Ishikawa (cell line): ENCODE data around the gene USP11.

Experiments used
- CEBPB ChIP-seq: IDR thresholded peaks from 2 replicates; pipeline ENCODE4 v1.6.1; 2012
- CREB1 ChIP-seq: IDR thresholded peaks from 2 replicates; pipeline ENCODE4 v1.6.1; 2012; ENCODE audit warnings: low read depth
- EGR1 ChIP-seq: IDR thresholded peaks from 2 replicates; pipeline ENCODE4 v1.6.1; 2012
- EP300 ChIP-seq: IDR thresholded peaks from 2 replicates; pipeline ENCODE4 v1.6.1; 2012; ENCODE audit warnings: borderline replicate concordance
- FOXM1 ChIP-seq: IDR thresholded peaks from 2 replicates; pipeline ENCODE4 v1.6.1; 2012; ENCODE audit warnings: low read depth, borderline replicate concordance
- NFIC ChIP-seq: IDR thresholded peaks from 2 replicates; pipeline ENCODE4 v1.6.1; 2012
- TAF1 ChIP-seq: IDR thresholded peaks from 2 replicates; pipeline ENCODE4 v1.6.1; 2012; ENCODE audit warnings: low read depth, mild to moderate bottlenecking
- TCF12 ChIP-seq: IDR thresholded peaks from 2 replicates; pipeline ENCODE4 v1.6.1; 2012; ENCODE audit warnings: low read depth
- TEAD4 ChIP-seq: IDR thresholded peaks from 2 replicates; pipeline ENCODE4 v1.6.1; 2012
- YY1 ChIP-seq: IDR thresholded peaks from 2 replicates; pipeline ENCODE4 v1.6.1; 2012; ENCODE audit warnings: low read depth
- TF ChIP-seq, protein P1 (sequence below): IDR thresholded peaks from 2 replicates; pipeline ENCODE4 v1.6.1; 2012; ENCODE audit warnings: low read depth, mild to moderate bottlenecking
- TF ChIP-seq, protein P2 (sequence below): IDR thresholded peaks from 2 replicates; pipeline ENCODE4 v1.6.1; 2012
- TF ChIP-seq, protein P3 (sequence below): IDR thresholded peaks from 2 replicates; pipeline ENCODE4 v1.6.1; 2012

DNA sequence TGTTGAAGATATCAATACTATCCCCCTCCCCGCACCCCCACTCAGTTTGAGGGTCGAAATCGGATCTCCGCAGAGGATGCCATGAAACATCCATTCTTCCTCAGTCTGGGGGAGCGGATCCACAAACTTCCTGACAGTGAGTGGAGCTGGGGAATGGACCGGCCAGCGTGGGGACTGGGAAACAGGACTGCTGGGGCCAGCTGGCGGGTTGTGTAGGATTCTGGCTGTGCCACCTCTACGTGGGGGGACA, 5.5 kb upstream of the USP11 start:
- TF ChIP-seq, protein P1, sequence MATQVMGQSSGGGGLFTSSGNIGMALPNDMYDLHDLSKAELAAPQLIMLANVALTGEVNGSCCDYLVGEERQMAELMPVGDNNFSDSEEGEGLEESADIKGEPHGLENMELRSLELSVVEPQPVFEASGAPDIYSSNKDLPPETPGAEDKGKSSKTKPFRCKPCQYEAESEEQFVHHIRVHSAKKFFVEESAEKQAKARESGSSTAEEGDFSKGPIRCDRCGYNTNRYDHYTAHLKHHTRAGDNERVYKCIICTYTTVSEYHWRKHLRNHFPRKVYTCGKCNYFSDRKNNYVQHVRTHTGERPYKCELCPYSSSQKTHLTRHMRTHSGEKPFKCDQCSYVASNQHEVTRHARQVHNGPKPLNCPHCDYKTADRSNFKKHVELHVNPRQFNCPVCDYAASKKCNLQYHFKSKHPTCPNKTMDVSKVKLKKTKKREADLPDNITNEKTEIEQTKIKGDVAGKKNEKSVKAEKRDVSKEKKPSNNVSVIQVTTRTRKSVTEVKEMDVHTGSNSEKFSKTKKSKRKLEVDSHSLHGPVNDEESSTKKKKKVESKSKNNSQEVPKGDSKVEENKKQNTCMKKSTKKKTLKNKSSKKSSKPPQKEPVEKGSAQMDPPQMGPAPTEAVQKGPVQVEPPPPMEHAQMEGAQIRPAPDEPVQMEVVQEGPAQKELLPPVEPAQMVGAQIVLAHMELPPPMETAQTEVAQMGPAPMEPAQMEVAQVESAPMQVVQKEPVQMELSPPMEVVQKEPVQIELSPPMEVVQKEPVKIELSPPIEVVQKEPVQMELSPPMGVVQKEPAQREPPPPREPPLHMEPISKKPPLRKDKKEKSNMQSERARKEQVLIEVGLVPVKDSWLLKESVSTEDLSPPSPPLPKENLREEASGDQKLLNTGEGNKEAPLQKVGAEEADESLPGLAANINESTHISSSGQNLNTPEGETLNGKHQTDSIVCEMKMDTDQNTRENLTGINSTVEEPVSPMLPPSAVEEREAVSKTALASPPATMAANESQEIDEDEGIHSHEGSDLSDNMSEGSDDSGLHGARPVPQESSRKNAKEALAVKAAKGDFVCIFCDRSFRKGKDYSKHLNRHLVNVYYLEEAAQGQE = no peak
- TF ChIP-seq, protein P2, sequence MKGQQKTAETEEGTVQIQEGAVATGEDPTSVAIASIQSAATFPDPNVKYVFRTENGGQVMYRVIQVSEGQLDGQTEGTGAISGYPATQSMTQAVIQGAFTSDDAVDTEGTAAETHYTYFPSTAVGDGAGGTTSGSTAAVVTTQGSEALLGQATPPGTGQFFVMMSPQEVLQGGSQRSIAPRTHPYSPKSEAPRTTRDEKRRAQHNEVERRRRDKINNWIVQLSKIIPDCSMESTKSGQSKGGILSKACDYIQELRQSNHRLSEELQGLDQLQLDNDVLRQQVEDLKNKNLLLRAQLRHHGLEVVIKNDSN = no peak
- TF ChIP-seq YY1 = no peak
- TF ChIP-seq, protein P3, sequence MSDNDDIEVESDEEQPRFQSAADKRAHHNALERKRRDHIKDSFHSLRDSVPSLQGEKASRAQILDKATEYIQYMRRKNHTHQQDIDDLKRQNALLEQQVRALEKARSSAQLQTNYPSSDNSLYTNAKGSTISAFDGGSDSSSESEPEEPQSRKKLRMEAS = no peak
- TF ChIP-seq CREB1 = no peak
- no peak for TF ChIP-seq TEAD4
- no peak for TF ChIP-seq TAF1
- TF ChIP-seq FOXM1 = no peak
- no peak for TF ChIP-seq CEBPB
- TF ChIP-seq EP300 = no peak
- TF ChIP-seq EGR1 = no peak
- TF ChIP-seq TCF12 = no peak
- TF ChIP-seq NFIC = no peak
